Bronchial epithelial cell (primary cell): ENCODE measurements around the gene OR52M1. TPM values are rescaled to one million over a fixed set of nuclear protein-coding genes. Genes with fewer than 3 reads are reported as not detected.

ENCODE experiments used
- DNase-seq: peaks from one replicate; pipeline ENCODE4 v3.0.0-alpha.2; 2010; ENCODE audit warnings: low read depth
- FAIRE-seq: peaks from 2 replicates; lab custom pipeline; 2011; peaks lifted over from hg19 to GRCh38; lab: Jason Lieb, UNC
- H3K27me3 ChIP-seq: 2 replicates; pipeline ENCODE4 v1.5.1; 2011; ENCODE audit warnings: low read length; ENCODE audit not compliant: control insufficient read depth, insufficient read depth
- H3K36me3 ChIP-seq: 2 replicates; pipeline ENCODE4 v1.5.1; 2011; ENCODE audit warnings: low read length; ENCODE audit not compliant: control insufficient read depth, insufficient read depth
- H3K4me3 ChIP-seq: 2 replicates; pipeline ENCODE4 v1.5.1; 2011; ENCODE audit warnings: mild to moderate bottlenecking, low read depth, low read length, control low read depth
- CTCF ChIP-seq: IDR thresholded peaks from 2 replicates; pipeline ENCODE4 v1.5.1; 2011; ENCODE audit warnings: mild to moderate bottlenecking, moderate library complexity, low read length, control low read depth, inconsistent platforms; ENCODE audit not compliant: insufficient read depth, severe bottlenecking
- total RNA-seq: library from RNA; depleted of rRNA; stranded (reverse); fragments of >200 nt; gene quantifications from 2 replicates; pipeline ENCODE4 v1.2.1, GENCODE V29; 2014

OR52M1 gene
- total RNA-seq, 1 donor from 2014 or later, result not detected

- no peaks in the 10 kb centered on the region for H3K36me3 ChIP-seq
- no peak for FAIRE-seq
- no peaks in the 10 kb centered on the region for H3K27me3 ChIP-seq
- TF ChIP-seq CTCF, result no peak
- H3K4me3 ChIP-seq, result no peak overlapping the region
- no peak for DNase-seq
Observed at GRCh38 chr11:4589017-4589416, 44.0 kb downstream of the OR52M1 start.

- Histone ChIP-seq H3K4me3 (no peak within 1 kb of the TSS), H3K27me3 (no peaks in the 10 kb centered on the region), H3K36me3 (no peaks in the 10 kb centered on the region)
- TF ChIP-seq CTCF, result no peak
- DNase-seq (no peak), FAIRE-seq (no peak)
Observed at GRCh38 chr11:4593739-4594138, 48.7 kb downstream of the OR52M1 start, which contains the start of gene OR52I1. TSS of gene OR52I1 (plus strand) at chr11:4594039. CDS start at chr11:4594039, 0 bp downstream.

Other genes starting within 250 kb of the OR52M1 start
- not detected in 2 replicates for gene OR52B4, start 176.8 kb upstream of the OR52M1 start, total RNA-seq
- gene TRIM21, start 151.5 kb upstream of the OR52M1 start, total RNA-seq, result 9.7 and 12.5 TPM in 2 replicates
- gene OR52K2, start 95.9 kb upstream of the OR52M1 start, total RNA-seq, result not detected in 2 replicates
- gene OR52K1, start 62.5 kb upstream of the OR52M1 start, total RNA-seq, result not detected in 2 replicates
- gene OR52I2, start 36.6 kb downstream of the OR52M1 start, total RNA-seq, result not detected in 2 replicates
- gene OR52I1, start 48.8 kb downstream of the OR52M1 start, total RNA-seq, result not detected in 2 replicates
- 6.8 and 9.1 TPM in 2 replicates for gene TRIM68, start 63.0 kb downstream of the OR52M1 start, total RNA-seq
- gene OR51D1, start 92.3 kb downstream of the OR52M1 start, total RNA-seq, result not detected in 2 replicates
- gene OR51E1, start 98.8 kb downstream of the OR52M1 start, total RNA-seq, result not detected in 2 replicates
- gene OR51E2, start 152.7 kb downstream of the OR52M1 start, total RNA-seq, result not detected in 2 replicates
- not detected in 2 replicates for gene MMP26, start 159.6 kb downstream of the OR52M1 start, total RNA-seq
- gene OR51F1, start 224.7 kb downstream of the OR52M1 start, total RNA-seq, result not detected in 2 replicates